Amniotic epithelial cell (primary cell): Measurements from ENCODE around the gene IDH2.
"Not testable (repeated sequence)": the region's sequence is repeated elsewhere in the genome, so short reads cannot be mapped to it uniquely, and the experiment has no call there.

Source experiments
- DNase-seq: peaks from one replicate; pipeline ENCODE4 v3.0.0-alpha.2; 2010; ENCODE audit warnings: low read depth

Gene IDH2

GRCh38 chr15:90084876-90085423, 17.3 kb downstream of the IDH2 start:
- no peak for DNase-seq

GRCh38 chr15:90083954-90084607, 18.2 kb downstream of the IDH2 start:
- no peak for DNase-seq

GRCh38 chr15:90083419-90083818, 18.8 kb downstream of the IDH2 start:
- DNase-seq: no peak

GRCh38 chr15:90082140-90082715, 20.0 kb downstream of the IDH2 start:
- no peak for DNase-seq

GRCh38 chr15:90080818-90081393, 21.4 kb downstream of the IDH2 start:
- DNase-seq: no peak

- DNase-seq: no peak
Measured at GRCh38 chr15:90080458-90080755, 21.9 kb downstream of the IDH2 start.

GRCh38 chr15:90079619-90080457, 22.4 kb downstream of the IDH2 start:
- no peak for DNase-seq

GRCh38 chr15:90078965-90079364, 23.3 kb downstream of the IDH2 start:
- no peak for DNase-seq

GRCh38 chr15:90076716-90077115, 25.6 kb downstream of the IDH2 start:
- no peak for DNase-seq

GRCh38 chr15:90075420-90076289, 26.6 kb downstream of the IDH2 start:
- no peak for DNase-seq

- DNase-seq: no peak
Measured at GRCh38 chr15:90074916-90075315, 27.4 kb downstream of the IDH2 start.

- DNase-seq: no peak
Measured at GRCh38 chr15:90074023-90074422, 28.2 kb downstream of the IDH2 start.

GRCh38 chr15:90072978-90073640, 29.2 kb downstream of the IDH2 start:
- no peak for DNase-seq

- DNase-seq: peak; percentile 77
Measured at GRCh38 chr15:90071220-90071807, 31.0 kb downstream of the IDH2 start.

GRCh38 chr15:90070623-90071022, 31.6 kb downstream of the IDH2 start:
- not testable (repeated sequence) for DNase-seq

GRCh38 chr15:90067953-90068606, 34.2 kb downstream of the IDH2 start:
- DNase-seq: no peak

GRCh38 chr15:90067181-90067952, 34.9 kb downstream of the IDH2 start:
- no peak for DNase-seq

- DNase-seq: no peak
Measured at GRCh38 chr15:90065682-90066049, 36.6 kb downstream of the IDH2 start.

GRCh38 chr15:90064911-90065681, 37.2 kb downstream of the IDH2 start:
- no peak for DNase-seq
